ENCODE results near the gene PPP1R16B.
"Not testable (repeated sequence)": the region's sequence is repeated elsewhere in the genome, so short reads cannot be mapped to it uniquely, and the experiment has no call there.

PPP1R16B gene

GRCh38 chr20:38853759-38854158, 48.3 kb downstream of the PPP1R16B start:
- DNase-seq (ENCODE audit: low read depth): no peak

DNA sequence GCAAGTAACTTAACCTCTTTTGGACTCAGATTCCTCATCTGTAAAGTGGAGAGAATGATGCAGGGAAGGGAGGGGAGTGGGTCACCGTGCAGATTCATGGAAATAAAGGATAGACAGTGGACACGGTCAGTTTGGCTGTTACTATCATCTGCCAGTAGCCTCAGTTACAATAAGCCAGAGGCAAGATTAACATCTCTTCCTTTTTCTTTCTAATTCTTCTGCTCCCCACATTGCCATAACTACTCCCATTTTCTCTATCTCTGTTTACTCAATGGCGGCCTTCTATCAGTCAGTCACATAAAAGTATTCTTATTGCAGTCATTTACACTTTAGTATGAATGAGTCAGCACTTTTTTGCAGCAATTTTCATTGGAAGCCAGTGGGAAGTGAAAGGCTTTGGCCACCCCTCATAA, 49.2 kb downstream of the PPP1R16B start:
- no peak for DNase-seq (ENCODE audit: low read depth)

DNA sequence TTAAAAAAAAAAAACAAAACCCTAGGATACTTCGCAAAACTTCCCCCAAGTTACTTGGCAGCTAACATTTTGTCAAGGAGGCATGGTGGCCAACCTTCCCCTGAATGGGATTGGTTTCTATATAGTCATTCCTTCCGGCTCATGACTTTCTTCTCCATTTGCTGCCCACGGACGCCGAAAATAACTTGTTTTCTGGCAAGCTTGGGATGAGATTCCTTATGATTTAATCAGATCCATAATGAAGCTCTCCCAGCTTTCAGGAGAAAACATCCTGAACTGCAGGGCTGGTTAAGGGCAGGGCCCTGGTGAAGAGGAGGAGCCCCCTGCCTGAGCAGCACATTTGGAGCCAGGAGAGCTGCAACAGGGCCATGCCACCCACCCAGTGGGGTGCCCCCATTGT, 49.9 kb downstream of the PPP1R16B start:
- no peak for DNase-seq (ENCODE audit: low read depth)

GRCh38 chr20:38856570-38856969, 51.1 kb downstream of the PPP1R16B start:
- no peak for DNase-seq (ENCODE audit: low read depth)

DNA sequence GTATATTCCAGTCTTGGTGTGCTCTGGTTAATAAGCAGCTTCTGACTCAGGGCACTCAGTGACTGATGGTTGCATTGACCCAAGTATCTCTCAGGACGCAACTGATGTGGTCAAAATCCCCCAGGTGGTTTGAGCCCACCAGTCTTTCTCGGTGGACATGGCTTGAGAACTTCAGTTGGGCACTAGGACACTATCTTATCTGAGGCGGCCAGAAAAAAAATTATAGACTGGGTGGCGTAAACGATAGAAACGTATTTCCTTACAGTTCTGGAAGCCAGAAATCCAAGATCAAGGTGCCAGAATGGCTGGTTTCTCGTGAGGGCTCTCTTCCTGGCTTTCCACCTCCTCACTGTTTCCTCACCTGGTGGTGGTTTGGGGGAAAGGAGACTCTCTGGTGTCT, 52.2 kb downstream of the PPP1R16B start:
- no peak for DNase-seq (ENCODE audit: low read depth)

DNA sequence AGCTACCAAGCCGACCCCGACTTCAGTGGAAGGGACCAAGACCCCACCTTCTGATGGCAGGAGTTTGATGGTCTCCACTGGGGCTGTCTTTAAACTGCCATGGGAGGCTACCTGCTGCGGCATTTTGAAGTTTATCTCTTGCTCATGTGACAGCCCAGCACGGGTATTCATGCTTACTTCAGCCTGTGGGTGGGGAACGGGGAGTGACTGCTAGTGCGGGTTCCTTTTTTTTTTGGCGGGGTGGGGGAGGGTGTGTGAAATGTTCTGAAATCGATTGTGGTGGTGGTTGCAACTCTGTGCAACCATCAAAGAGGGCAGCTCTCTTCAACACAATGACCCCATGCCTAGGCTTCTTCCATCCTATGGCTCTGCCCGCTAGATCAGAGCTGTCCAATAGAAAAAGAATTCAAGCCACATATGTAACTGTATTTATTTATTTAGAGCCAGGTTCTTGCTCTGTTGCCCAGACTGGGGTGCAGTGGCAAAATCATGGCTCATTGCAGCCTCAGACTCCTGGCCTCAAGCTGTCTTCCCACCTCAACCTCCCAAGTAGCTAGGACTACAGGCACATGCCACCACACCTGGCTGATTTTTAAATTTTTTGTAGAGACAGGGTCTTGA, 53.7 kb downstream of the PPP1R16B start:
- DNase-seq (ENCODE audit: low read depth): no peak

DNA sequence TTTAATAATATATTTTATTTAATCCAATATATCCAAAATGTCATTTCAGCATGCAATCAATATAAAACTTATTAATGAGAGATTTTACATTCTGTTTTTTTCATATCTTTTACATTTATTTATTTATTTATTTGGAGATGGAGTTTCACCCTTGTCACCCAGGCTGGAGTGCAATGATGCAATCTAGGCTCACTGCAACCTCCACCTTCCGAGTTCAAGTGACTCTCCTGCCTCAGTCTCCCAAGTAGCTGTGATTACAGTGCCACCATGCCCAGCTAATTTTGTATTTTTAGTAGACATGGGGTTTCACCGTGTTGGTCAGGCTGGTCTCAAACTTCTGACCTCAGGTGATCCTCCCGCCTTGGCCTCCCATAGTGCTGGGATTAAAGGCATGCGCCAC, 54.4 kb downstream of the PPP1R16B start:
- not testable (repeated sequence) for DNase-seq (ENCODE audit: low read depth)

DNA sequence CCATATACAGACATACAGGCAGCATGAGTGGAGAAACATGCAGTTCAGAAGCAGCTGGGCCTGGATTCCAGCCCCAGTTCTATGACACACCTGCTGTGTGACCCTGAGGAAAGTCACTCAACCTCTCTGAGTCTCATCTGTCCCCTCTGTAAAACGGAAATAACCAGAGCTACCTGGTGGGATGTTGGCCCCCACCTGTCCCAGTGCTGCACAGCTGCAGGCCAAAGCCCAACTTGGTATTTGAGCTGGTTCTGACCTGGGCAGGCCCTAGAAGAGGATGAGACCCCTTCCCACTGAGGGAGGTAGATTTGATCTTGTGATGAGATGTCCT, 55.5 kb downstream of the PPP1R16B start:
- no peak for DNase-seq (ENCODE audit: low read depth)

- no peak for DNase-seq (ENCODE audit: low read depth)
Observed at GRCh38 chr20:38862226-38862625, 56.7 kb downstream of the PPP1R16B start.

- DNase-seq (ENCODE audit: low read depth): peak; percentile 44
Observed at GRCh38 chr20:38863024-38863851, 57.7 kb downstream of the PPP1R16B start.

- no peak for DNase-seq (ENCODE audit: low read depth)
Observed at GRCh38 chr20:38864662-38865061, 59.2 kb downstream of the PPP1R16B start.

DNA sequence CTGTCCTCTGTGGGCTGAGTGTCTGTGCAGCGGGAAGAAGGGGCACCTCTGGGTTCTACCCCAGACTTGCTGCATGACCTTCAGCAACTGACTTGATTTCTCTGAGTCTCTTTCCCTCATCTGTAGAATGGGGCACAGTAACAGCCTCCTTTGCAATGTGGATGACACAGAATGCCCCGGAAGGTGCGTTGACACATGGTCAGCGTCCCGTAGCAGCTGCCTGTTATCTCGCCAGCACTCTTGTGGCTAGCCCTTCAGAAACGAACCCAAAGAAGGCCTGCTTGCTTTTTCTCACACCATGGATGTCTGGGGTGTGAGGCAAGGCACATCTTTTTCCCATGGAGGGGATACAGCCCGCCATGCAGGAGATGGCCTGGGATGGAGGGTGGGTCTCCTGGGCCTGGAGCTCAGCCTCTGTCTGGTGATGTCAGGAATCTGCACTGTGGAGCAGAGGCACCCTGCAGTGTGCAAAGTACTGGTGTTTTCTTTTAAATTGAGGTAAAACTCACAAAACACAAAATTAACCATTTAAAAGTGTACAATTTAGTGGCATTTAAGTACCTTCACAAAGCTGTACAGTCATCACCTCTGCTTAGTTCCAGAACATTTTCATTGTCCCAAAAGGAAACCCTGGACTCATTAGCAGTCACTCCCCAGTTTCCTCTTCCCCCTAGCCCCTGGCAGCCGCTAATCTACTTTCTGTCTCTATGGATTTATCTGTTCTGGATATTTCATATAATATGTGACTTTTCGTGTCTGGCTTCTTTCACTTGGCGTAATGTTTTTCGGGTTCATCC, 61.0 kb downstream of the PPP1R16B start:
- no peak for DNase-seq (ENCODE audit: low read depth)

DNA sequence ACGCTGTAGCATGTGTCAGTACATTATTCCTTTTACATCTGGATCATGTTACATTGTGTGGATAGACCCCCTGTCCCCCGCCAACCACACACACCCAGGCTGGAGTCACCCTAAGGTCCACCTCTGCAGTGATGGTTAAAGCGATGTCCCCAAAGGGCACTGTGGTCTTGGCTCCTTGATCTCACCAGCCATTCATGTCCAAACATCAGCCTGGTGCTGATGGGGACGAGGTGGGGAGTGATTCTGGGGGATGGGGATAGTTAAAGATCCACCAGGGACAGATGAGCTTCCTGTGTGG, 61.5 kb downstream of the PPP1R16B start:
- no peak for DNase-seq (ENCODE audit: low read depth)

GRCh38 chr20:38870733-38871559, 65.4 kb downstream of the PPP1R16B start:
- DNase-seq (ENCODE audit: low read depth): no peak

DNA sequence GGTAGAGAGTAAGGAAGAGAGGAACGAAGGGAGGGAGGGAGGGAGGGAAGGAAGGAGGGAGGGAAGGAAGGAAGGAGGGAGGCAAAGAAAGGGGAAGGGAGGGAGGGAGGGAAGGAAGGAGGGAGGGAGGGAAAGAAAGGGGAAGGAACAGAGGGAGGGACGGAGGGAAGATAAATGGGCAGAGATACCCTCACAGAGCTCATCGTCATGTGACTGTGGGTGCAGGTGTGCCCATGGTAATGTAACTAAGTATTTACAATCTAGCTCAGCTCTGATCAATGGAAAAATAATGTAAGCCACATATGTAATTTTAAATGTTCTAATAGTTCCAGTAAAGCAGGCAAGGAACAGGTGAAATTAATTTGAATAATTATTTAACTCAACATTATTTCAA, 66.1 kb downstream of the PPP1R16B start:
- no peak for DNase-seq (ENCODE audit: low read depth)

GRCh38 chr20:38872036-38872435, 66.5 kb downstream of the PPP1R16B start:
- DNase-seq (ENCODE audit: low read depth): no peak

DNA sequence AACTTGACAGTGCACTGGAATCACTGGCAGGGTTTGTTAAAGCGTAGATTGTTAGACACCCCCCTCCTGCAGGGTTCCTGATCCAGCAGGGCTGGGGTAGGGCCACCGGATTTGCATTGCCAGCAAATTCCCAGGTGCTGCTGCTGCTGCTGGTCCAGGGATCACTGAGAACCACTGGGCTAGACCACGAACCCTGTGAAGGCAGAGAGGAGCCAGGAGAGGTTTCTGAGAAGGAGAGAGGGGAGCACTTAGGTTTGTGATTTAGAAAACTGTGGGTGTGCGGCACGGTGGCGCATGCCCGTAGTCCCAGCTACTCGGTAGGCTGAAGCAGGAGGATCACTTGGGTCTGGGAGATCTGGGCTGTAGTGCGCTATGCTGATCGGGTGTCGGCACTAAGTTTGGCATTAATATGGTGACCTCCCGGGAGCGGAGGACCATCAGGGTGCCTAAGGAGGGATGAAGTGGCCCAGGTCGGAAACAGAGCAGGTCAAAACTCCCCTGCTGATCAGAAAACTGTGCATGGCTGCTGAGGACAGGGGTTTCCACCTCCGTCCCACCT, 67.1 kb downstream of the PPP1R16B start:
- DNase-seq (ENCODE audit: low read depth): no peak

DNA sequence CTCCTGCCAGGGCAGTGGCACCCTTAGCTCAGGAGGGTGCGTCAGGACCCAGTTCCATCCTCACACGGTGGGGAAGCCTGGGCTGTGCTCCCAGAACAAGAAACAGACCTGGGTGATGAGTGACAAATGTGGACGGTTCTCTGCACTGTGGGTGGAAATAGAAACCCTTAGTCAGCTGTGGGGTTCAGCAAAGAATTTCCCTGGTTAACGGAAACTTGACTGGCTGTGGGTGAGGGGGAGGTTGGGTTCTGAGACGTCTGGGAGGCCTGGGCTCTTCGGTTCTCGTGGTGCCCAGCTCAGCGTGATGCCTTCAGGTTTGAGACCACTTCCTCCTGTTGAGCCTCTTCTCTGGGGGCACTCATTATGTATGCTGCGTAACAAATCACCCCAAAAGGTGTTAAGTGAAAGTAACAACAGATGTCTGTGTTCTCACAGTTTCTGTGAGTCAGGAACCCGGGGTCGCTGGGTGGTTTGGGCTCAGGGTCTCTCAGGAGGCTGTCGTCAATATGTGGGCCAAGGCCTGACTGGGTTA, 67.6 kb downstream of the PPP1R16B start:
- peak; percentile 78 for DNase-seq (ENCODE audit: low read depth)

- DNase-seq (ENCODE audit: low read depth): no peak
Observed at GRCh38 chr20:38874460-38875174, 69.1 kb downstream of the PPP1R16B start.

GRCh38 chr20:38875175-38875993, 69.9 kb downstream of the PPP1R16B start:
- peak; percentile 46 for DNase-seq (ENCODE audit: low read depth)
